ENCODE results near the gene TRPC4AP.

GRCh38 chr20:34964486-34964885 lies 128.1 kb downstream of the TRPC4AP start:
- TF ChIP-seq POLR2A (IDR thresholded peaks at IDR 0.05) (no peak), POLR2AphosphoS5 (IDR thresholded peaks at IDR 0.05) (no peak)

All from prostate gland (tissue), 1 donor.